Peyer's patch (tissue), 4 donors: Measurements from ENCODE around the gene DIP2A.

Experiments
- CTCF ChIP-seq, 6 experiments: fragments of 450-650 bp in 4 of 6; fragments of 200-600 bp in 2 of 6; sonication (generic) in 1 of 6; IDR thresholded peaks; one replicate each; pipeline ENCODE4 v1.5.1; 2017 to 2019; ENCODE audit warnings: antibody characterized with exemption in 6 of 6, mild to moderate bottlenecking in 3 of 6, moderate library complexity in 1 of 6
- POLR2A ChIP-seq, 2 donors: fragments of 450-650 bp; IDR thresholded peaks; one replicate each; pipeline ENCODE4 v1.5.1; 2017; ENCODE audit warnings: antibody characterized with exemption in 2 of 2, mild to moderate bottlenecking in 2 of 2, moderate library complexity in 2 of 2

GRCh38 chr21:46414965-46415275 lies 43.8 kb upstream of the DIP2A start:
- no peak for TF ChIP-seq POLR2A (IDR thresholded peaks at IDR 0.05)
- TF ChIP-seq CTCF (IDR thresholded peaks at IDR 0.05), result no peak
